ENCODE data around the gene PDGFD.

The PDGFD gene

DNA sequence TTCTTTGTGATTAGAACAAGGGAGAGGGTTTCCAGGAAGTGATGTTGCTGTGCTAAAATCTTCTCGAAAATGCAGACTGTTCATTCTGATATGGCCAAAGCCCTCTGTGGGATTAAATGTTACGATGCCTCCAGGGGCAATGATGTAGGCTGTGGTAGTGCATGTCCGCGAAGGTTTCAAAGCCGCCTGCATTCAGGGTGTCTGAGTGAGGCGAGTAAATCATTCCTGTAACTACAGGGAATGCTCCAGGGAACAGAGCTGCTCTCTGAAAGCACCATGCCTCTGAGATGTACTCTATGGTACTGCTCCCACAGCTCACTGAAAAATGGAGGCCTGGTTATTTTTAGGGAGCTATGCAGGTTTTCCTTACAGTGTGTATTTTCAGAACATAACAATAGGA lies 21.2 kb downstream of the PDGFD start:
- no peak for DNase-seq

DNA sequence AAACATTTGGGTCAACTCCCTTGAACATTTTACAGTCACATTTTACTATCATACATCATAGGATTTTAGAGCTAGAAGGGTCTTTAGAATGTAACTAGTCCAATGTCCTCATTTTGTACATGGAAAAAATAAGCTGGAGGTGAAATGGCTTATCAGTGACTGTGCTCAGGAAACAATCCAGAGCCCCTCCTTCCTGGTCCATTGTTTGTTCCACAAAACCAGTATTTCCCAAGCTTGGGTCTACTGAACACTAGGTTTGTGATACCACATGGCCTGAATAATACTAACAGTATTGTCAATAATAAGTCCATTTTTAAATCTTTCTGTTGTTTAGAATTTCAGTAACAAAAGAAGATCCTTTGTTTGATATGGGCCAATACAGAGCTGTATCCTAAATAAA lies 27.1 kb downstream of the PDGFD start:
- DNase-seq, result no peak

DNA sequence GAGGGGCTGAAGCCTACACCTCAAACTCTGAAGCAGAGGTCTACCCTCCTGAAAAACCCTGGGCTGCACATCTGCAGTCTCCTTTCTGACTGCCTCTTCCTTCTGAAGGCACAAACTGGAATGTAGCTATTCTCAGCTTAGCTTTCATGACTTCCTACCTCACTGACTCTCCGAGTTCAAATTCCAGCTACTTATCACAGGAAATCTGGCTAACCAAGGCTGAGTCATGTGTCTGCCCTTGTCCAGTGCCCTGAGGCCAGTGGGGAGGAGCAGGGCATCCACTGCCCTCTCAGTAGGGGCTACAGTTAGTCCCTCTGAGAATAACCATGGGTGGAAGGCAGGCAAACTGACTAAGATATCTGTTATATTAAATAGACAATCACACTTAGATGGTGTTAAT lies 29.2 kb downstream of the PDGFD start:
- no peak for DNase-seq

DNA sequence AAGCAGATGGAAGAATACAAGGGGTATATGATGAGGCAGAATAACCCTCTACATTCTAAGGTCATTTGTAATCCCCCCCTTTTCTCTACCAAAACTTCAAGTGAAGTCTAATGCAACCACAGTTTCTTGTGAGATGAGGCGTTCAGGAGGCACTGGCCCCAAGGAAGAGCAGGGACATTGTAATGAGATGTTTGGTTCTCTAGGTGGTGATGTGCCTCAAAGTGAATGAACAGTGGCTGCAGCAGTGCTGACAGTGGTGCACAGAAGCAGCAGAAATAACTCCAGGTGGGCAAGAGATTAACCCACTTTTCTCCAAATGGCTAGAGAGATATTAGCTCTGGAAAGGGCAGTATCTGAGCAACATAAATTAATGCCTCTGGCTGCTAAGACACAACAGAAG lies 33.8 kb downstream of the PDGFD start:
- DNase-seq, result no peak

DNA sequence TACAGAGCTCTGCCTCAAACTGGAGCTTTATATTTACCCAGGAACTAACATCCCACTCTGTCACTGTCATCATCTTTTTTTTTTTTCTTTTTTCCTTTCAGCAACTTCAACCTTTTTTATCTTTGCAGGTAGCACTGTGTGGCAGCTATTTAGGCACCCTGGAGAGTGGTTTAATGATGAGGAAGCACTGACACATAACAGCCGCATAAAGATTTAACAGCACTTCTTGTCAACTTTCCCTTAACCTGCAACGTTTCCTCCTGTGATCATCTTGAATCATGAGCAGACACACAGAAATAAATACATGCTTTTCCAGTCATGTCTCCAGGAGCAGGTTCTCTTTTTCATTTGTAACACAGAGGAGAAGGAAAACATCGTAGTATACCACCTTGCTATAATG lies 34.8 kb downstream of the PDGFD start:
- DNase-seq, result no peak

DNA sequence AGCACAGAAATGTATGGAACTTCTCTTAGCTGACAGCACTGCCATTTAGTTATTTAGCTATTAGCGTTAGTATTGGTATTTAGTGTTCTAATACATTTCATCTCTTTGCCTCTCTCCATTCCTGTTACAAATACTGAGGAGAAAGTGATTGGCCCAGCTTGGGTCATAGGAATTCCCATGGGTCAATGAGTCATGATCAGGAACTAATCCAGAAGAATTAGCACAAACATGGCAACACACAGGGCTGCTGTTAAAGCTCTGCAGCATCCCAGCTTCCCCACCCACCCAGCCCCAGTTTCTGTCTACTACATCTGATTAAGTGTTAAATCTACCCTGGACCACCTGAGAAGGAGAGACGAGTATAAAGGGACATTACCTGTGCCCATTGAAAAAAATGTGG lies 36.1 kb downstream of the PDGFD start:
- DNase-seq, result no peak

DNA sequence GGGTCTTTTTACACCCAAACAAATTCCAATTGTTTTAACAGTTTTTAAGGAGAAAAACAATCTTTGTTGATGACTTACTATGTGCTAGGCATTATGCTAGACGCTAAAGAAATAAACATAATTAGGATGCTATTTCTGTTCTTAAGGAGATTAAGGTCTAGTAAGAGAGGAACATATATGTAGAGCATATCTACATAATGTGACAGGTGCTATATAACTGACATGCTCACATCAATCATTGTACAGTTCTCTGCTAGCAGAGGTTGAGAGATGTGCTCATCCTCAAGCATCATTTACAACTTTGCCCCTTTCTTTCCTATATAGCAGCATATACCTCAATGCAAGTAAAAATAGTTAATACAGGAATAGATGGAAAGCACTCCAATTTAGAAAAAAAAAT lies 37.5 kb downstream of the PDGFD start:
- no peak for DNase-seq

DNA sequence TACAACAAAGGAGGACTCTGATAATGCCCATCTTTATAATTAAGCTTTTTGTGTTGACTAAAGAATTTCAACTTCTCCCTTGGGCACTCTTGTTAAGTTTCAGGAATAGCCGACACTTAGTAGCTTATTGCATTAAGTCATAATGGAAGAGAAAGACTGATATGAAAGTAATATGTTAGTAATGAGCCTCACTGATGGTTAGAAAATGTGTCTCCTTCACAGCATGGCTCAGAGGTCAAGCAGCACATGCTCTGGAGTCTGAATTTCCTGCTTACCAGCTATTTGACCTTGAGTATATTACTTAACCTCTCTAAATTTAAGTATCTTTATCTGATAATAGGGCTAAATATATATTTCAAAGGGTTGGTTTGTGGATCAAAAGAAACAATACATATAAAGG lies 39.0 kb downstream of the PDGFD start:
- DNase-seq, result no peak

DNA sequence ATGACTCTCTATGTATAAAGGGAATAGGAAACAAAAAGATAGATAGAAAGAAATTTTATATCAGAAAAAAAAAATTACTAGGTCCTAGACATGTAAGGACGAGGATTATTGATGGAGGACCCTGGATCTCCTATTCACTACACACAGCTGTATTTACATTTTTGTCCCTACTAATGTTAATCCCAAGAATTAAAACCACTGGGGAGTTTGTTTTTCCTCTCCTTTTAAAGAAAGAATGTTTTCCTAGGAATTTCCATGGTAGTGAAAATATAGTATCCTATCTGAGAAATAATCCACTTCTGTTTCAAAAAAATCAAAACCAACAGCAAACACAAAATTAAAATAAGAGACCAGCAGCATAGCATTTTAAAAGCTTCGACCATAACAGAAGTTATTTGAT lies 41.1 kb downstream of the PDGFD start:
- no peak for DNase-seq

DNA sequence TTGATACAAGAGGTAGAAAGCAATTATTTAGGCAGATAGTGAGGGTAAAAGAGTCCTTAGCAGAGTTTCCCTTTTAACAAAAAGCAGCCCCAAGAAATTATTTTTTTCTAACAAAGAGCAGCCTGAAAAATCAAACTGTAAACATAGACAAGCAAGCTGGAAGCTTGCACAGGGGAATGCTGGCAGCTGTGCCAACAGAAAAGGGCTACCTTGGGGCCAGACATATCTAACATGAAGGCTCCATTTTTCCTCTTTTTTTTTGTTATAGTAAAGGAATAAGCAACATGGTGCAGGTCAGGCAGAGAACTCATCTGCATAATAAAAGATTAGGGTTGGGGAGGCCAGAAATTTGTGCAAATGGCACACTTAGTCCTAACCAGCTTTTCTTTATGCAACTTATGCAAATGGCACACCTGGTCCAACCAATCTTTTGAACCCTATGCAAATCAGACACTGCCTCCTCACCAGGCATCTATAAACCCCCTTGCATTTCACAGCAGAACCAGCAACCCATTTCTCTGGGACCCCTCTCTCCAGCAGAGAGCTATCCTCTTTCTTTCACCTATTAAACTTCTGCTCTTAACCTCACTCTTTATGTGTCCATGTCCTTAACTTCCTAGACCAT lies 41.8 kb downstream of the PDGFD start:
- DNase-seq, result no peak

DNA sequence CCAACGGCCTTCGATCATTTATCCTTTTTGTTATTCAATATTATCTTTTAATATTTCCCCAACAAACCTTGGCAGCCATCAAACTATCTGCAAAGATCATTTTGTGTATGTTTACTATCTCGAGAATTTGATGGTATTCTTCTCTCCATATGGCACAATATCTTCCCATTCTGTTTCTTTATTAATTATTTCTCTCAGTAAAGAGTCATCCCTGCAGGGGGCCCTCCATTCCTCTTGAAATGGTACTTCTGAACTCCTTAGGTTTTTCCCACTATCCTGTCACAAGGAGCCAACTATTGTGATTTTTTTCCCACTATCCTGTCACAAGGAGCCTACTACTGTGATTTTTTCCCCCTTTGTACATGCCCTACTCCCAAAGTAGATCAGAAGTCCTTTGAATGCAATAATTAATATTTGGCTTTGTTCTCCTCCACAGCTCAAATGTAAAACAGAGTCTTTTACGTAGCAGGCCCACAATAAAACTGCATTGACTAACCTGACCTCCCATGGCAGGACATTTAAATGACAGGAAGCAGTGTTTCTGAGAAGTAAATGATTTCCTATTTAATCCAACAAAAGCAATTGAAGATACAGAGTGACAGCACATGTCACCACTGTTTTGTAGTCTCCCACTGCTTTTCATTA lies 43.3 kb downstream of the PDGFD start:
- no peak for DNase-seq

DNA sequence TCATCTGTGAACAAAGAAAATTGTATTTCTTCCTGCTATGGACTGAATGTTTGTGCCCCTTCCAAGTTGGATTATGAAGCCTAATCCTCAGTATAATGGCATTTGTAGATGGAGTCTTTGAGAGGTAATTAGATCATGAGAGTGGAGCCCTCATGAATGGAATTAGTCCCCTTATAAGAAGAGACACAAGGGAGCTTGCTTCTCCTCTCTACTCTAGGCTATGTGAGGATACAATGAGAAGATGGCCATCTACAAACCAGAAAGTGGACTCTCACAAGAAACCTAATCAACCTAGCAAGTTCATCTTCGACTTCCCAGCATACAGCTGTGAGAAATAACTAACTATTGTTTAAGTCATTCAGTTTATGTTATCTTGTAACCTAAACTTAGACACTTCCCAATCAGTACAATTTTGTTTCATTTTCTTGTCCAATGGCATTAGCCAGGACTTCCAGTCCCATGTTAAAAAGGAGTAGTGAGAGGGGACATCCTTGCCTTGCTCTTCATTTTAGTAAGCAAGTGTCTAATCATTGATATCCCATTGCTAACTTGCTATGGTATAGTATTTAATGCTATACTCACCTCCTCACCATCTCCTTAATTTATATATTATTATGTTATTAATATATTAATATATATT lies 45.7 kb downstream of the PDGFD start:
- no peak for DNase-seq

DNA sequence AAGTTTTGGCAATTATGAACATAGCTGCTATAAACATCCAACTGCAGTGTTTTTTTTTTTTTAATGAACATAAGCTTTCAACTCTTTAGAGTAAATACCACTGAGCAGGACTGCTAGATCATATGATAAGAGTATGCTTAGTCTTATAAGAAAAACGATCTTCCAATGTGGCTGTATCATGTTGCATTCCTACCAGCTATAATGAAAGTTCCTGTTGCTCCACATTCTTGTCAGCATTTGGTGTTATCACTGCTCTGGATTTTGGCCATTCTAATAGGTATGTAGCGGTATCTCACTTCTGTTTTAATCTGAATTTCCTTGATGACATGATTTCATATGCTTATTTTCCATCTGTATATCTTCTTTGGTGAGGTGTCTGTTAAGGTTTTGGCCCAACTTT lies 50.4 kb downstream of the PDGFD start:
- no peak for DNase-seq

DNA sequence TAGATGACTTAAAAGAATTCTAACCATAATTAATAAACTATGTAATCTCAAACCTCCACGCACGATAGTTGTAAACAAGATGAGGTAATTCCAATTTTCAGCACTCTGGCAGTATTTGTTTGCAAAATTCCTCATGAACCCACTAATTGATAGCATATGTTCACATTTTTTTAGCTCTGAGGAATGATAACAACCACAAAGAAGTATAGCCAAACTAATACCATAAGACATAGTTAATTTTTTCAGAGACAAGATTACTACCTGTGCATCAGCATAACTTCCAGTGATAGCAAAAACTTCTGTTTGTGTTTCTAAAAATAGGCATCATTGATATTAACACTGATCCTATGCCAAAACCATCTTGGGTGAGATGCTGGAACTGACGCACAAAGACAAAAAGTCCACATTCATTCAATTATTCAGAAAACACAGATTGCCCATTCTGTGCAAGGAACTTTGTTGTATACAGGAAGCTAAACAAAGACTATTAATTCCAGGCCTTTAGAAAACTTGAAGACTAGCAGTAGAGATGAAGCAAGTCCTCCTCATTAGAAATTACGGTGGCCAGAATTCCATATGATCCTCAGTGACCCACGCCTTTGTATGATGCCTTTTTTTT lies 57.7 kb downstream of the PDGFD start:
- no peak for DNase-seq

DNA sequence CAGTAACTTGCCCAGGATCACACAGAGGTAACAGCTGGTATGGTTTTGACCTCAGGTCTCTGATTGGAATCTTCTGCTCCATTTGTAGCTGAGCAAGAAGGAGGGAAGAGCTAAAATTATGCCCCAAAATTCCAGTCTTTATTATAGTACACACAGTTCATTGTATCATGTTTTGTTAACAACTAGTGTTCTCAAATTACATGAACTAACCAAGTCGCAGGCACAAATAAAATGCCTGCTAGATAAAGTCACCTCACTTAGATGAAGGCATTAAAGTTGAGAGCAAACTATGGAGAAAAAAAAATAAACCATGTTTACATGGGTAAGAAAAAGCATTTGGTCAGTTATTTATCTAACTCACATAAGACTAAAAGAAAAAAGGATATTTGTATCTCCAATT lies 58.8 kb downstream of the PDGFD start:
- no peak for DNase-seq

DNA sequence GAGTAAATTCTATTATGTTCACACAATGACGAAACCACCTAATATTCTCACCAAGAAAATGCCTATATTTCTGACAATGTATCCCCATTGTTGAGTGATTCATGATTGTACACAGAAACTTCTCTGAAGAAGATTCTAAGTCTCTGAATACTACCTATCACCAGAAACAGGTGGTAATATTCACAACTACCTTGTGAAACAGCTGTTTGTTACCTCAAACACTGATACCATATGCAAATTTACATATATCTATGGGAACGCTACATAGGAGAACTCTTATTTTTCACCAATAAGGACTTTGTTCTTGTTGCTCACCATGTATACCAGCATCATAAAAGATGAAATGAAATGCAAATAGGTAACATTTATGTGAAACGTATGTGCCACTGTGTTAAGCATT lies 59.3 kb downstream of the PDGFD start:
- DNase-seq, result no peak

DNA sequence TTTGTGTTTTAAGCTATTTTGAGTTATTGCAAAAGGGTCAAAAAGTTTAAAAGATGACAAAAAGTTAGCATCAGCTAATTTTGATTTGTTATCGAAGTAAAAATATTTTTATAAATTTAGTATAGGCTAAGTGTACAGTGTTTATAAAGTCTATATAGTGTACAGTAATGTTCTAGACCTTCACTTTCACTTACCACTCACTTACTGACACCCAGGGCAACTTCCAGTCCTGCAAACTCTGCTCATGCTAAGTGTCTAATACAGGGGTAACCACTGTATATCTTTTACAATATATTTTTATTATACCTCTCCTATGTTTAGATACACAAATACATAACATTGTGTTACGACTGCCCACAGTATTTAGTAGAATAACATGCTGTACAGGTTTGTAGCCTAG lies 59.7 kb downstream of the PDGFD start:
- no peak for DNase-seq

DNA sequence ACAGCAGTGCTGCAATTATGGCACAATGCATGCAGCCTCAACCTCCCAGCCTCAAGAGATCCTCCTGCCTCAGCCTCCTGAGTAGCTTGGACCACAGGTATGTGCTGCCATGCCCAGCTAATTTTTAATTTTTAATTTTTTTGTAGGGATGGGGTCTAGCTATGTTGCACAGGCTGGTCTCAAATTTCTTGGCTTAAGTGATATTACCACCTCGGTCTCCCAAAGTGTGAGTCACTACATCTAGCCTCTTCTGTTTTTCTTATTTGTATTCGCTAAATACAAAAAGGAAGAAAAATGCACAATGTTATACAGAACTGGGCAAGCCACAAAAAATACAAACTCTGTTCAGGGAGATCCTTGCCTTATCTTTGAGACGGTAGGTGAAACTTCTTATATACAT lies 65.4 kb downstream of the PDGFD start:
- no peak for DNase-seq

DNA sequence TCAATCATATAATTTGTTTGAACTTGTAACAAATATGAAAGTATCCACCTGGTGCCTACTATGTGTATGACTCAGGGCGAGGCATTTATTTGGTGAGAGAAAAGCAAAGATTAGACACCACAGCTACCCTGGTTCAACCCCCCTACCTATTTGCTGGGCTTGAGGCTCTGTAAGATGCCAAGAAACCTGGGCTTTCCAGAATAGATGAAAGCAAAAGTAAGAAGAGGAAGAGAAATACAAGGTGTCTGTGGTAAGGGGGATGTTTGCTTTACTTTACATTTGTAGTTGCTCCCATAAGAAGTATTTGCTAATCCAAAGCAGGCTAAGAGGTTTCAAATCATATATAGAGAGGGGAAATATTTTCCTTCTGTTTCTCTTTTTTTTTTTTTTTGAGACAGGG lies 65.8 kb downstream of the PDGFD start:
- DNase-seq, result no peak

DNA sequence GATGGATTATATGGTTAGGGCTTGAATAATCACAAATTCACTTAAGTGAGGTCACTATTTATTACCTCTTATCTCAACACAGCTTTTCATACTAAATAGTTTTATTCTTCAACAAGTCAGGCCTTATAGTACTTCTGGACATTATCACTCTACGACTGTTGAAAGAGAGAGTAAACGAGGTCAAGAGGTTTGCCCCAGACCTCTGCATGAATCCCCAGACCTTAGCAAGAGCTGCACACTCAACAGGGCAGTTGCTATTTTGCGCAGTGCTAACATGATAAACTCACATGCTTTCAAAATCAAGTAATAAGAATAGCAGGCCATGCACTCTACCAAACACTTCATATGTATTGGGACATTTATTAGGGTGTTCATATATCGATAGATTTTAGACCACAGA lies 67.0 kb downstream of the PDGFD start:
- no peak for DNase-seq

DNA sequence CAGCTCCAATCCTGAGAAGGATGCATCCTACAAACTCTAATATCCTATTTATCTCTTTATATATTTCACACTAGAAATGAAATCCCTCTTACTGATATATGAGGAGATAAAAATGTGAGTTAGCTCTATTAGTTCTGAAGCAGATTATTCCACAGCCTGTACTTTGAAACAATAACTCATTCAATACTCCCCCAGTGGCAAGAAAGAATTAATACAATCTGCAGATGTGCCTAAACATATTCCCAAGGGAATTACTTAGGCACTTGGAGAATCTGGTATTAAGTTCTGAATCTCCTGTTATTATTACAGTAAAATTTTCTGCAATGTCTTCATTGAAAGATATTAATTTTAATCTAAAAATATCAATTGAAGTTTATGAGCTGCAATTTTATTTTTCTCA lies 68.2 kb downstream of the PDGFD start:
- no peak for DNase-seq

DNA sequence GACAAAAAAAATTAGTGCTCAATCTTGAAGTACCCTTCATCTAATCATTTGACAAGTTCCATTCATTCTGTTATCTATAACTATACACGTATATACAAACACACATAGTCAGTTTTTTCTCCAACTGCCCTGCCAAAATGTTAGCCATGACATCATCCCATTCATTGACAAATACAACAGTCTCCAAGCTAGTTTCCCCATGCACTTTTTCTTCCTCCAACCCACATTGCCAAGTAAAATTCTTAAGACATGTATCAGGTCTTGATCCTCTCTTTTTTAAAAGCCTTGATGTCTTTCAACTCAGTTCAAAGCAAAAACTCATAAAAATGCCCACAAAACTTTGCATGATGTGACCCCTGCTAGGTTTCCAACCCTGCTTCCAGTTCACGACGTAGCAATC lies 69.4 kb downstream of the PDGFD start:
- DNase-seq, result no peak

DNA sequence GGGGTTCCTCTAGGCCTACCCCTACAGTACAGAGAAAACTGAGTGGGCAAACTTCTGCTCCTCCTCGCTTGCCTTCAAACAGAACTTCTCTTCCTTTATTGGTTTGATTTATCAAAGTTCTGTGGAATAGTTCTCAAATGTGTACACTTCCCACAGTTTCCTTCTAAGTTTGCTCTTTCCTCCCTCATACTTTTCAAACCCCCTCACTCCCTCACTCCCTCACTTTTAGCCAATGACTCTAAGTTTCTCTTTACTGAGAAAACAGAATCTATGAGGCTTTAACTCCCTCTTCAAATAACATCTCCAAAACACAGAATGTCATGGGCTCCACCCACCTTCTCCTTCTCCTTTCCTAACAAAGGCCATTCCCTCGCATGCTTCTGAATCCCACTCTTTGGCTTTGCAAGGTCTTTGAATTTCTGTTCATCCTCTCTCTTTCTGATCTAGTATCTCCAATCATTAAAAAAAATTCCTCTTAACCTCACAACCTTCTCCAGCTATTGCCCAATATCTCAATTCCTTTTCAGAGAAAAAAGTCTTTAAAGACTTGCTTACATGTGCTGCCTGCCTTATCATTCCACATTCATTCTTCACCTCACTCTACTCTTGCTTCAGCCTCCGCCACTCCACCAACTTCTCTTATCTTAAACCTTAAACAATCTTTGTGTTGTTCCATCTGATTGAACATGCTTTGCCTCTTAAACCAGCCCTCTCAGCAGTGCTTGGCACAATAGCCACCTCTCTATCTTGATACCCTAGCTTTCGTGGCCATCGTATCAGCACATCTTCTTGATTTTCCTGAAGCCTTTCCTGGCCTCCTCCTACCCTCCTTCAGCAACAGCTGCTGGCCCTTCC lies 70.3 kb downstream of the PDGFD start:
- no peak for DNase-seq
